Calu3 (cell line): ENCODE results near the gene FZR1. TPM values are rescaled to one million over a fixed set of nuclear protein-coding genes. Genes with fewer than 3 reads are reported as not detected.

ENCODE experiments used
- BruUV-seq: library from RNA; stranded (reverse); fragments of 400-500 nt; replicated peaks from 2 replicates; lab custom pipeline; 2021; lab: Mats Ljungman, UMichigan
- CTCF ChIA-PET: fragments of 300-600 bp; sonication (Branson Sonifier 250); formaldehyde crosslinking; loops from one replicate; lab custom pipeline; 2022; ENCODE audit warnings: antibody characterized with exemption; lab: Charles Lee
- DNase-seq: peaks from one replicate; pipeline ENCODE4 v3.0.0; 2022
- H3K27ac Mint-ChIP-seq: one replicate; pipeline ENCODE4 v1.8.0; 2022; ENCODE audit warnings: mixed read lengths; ENCODE audit not compliant: unreplicated experiment
- H3K27me3 Mint-ChIP-seq: one replicate; pipeline ENCODE4 v1.8.0; 2022; ENCODE audit warnings: mixed read lengths; ENCODE audit not compliant: unreplicated experiment
- H3K36me3 Mint-ChIP-seq: one replicate; pipeline ENCODE4 v1.8.0; 2022; ENCODE audit warnings: mild to moderate bottlenecking, moderate library complexity, mixed read lengths; ENCODE audit not compliant: insufficient read depth, unreplicated experiment
- H3K4me1 Mint-ChIP-seq: one replicate; pipeline ENCODE4 v1.8.0; 2022; ENCODE audit warnings: mild to moderate bottlenecking, low read depth, mixed read lengths; ENCODE audit not compliant: unreplicated experiment
- H3K4me3 Mint-ChIP-seq: one replicate; pipeline ENCODE4 v1.8.0; 2022; ENCODE audit warnings: mild to moderate bottlenecking, low read depth, moderate library complexity, mixed read lengths; ENCODE audit not compliant: unreplicated experiment
- H3K9me3 Mint-ChIP-seq: one replicate; pipeline ENCODE4 v1.8.0; 2022; ENCODE audit warnings: low read depth, mixed read lengths; ENCODE audit not compliant: unreplicated experiment
- intact Hi-C: fragments of 100-400 bp; cut with micrococcal nuclease; formaldehyde crosslinking; loops from one replicate; pipeline ENCODE4 v1.10.0; 2022; ENCODE audit not compliant: unreplicated experiment
- total RNA-seq: library from RNA; stranded (reverse); gene quantifications from 2 replicates; pipeline ENCODE4 v1.2.3, GENCODE V29; 2022
- TF ChIP-seq, protein P1 (sequence below): fragments of 200-600 bp; IDR thresholded peaks from one replicate; pipeline ENCODE4 v1.8.0; 2022; ENCODE audit warnings: antibody characterized with exemption; ENCODE audit not compliant: unreplicated experiment

FZR1 gene
- total RNA-seq, 1 experiment from 2014 or later, result 33.1 TPM

- no peaks in the 10 kb centered on the region for H3K9me3 Mint-ChIP-seq
- CTCF ChIA-PET, result no interaction called here
- H3K4me1 Mint-ChIP-seq, result peaks cover 12% of the 10 kb centered on the region
- DNase-seq, result no peak
- intact Hi-C loops, result no loop called here
- no TSS peak for BruUV-seq
- TF ChIP-seq, protein P1, sequence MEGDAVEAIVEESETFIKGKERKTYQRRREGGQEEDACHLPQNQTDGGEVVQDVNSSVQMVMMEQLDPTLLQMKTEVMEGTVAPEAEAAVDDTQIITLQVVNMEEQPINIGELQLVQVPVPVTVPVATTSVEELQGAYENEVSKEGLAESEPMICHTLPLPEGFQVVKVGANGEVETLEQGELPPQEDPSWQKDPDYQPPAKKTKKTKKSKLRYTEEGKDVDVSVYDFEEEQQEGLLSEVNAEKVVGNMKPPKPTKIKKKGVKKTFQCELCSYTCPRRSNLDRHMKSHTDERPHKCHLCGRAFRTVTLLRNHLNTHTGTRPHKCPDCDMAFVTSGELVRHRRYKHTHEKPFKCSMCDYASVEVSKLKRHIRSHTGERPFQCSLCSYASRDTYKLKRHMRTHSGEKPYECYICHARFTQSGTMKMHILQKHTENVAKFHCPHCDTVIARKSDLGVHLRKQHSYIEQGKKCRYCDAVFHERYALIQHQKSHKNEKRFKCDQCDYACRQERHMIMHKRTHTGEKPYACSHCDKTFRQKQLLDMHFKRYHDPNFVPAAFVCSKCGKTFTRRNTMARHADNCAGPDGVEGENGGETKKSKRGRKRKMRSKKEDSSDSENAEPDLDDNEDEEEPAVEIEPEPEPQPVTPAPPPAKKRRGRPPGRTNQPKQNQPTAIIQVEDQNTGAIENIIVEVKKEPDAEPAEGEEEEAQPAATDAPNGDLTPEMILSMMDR, result no peak
- no peaks in the 10 kb centered on the region for H3K27me3 Mint-ChIP-seq
- H3K36me3 Mint-ChIP-seq, result peaks cover 30% of the 10 kb centered on the region
- H3K27ac Mint-ChIP-seq, result no peak overlapping the region
- H3K4me3 Mint-ChIP-seq, result no peak overlapping the region
Observed at GRCh38 chr19:3546119-3546518, 40.0 kb downstream of the FZR1 start.

DNA sequence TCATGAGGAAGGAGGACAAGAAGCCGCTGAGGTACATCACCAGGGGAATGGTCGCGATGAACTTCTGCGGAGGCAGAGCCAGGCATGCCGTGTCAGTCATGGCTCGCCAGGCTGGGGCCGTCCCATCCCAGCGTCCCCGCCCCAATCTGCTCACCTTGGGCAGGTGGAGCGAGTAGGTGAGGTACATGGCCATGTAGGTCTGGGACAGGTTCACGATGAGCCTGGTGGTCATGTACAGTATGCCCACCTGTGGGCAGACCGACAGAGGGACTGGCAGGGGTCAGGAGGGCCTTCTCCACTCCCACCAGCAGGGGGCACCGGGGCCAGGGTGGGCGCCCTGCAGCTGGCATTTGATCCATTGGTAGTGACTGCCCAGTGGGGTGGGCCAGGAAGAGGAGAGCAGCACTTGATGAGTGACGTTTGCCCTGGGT lies 41.2 kb downstream of the FZR1 start:
- no peak overlapping the region for H3K4me3 Mint-ChIP-seq
- no peaks in the 10 kb centered on the region for H3K27me3 Mint-ChIP-seq
- no TSS peak for BruUV-seq
- peaks cover 12% of the 10 kb centered on the region for H3K4me1 Mint-ChIP-seq
- H3K9me3 Mint-ChIP-seq, result no peaks in the 10 kb centered on the region
- intact Hi-C loops, result no loop called here
- H3K27ac Mint-ChIP-seq, result no peak overlapping the region
- TF ChIP-seq, protein P1, result peak; percentile 40
- peaks cover 31% of the 10 kb centered on the region for H3K36me3 Mint-ChIP-seq
- DNase-seq, result no peak
- CTCF ChIA-PET, result no interaction called here

DNA sequence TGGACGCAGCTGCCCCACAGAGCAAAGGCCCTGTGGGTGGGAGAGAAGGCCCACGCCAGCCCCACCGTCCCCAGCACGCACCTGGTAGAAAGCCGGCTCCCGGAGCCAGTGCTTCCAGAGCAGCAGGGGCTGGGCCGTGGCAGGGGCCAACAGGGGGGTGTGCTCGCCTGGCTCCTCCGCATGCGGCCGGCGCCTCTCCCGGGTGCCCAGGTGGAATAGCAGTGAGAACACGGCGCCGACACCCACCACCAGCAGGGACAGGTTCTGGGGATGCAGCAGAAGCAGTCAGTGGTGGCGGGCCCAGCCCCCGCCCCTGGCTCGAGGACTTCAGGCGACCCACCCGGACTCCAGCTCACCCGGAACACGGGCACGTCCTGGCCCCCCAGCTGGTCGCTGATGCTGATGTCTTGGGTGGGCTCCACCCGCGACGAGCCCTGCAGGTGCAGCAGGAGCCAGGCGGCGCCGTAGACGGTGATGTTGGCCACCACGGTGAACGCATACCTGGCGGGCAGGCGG lies 41.7 kb downstream of the FZR1 start:
- BruUV-seq, result no TSS peak
- Mint-ChIP-seq H3K36me3 (peaks cover 31% of the 10 kb centered on the region), H3K27ac (no peak overlapping the region), H3K27me3 (no peaks in the 10 kb centered on the region), H3K4me1 (peaks cover 12% of the 10 kb centered on the region), H3K4me3 (no peak overlapping the region), H3K9me3 (no peaks in the 10 kb centered on the region)
- CTCF ChIA-PET, result no interaction called here
- TF ChIP-seq, protein P1, result no peak
- intact Hi-C loops, result no loop called here
- no peak for DNase-seq

DNA sequence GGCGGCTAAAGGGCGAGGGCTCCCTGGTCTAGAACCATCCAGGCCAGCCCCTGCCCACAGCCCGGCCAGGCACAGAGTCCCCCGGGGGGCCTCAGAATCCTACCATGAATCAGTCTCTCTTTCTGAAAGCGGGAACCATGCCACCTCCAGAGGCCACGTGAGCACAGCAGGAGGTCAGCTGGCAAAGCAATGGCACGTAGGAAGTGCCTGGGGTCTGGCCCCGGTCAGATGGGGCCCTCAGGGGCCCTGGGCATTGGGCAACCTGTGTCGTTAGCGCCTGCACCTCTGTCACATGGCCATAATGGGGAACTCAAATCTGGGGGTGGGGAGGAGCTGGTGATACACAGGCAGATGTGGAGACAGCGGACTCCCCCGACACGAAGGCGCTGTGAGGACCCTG lies 42.5 kb downstream of the FZR1 start:
- Mint-ChIP-seq H3K27me3 (no peaks in the 10 kb centered on the region), H3K4me1 (peaks cover 12% of the 10 kb centered on the region), H3K36me3 (peaks cover 31% of the 10 kb centered on the region), H3K27ac (no peak overlapping the region), H3K4me3 (no peak overlapping the region), H3K9me3 (no peaks in the 10 kb centered on the region)
- intact Hi-C loops, result no loop called here
- BruUV-seq, result no TSS peak
- DNase-seq, result no peak
- CTCF ChIA-PET, result no interaction called here
- TF ChIP-seq, protein P1, result no peak
